B cell (primary cell): Measurements from ENCODE around the gene TRMT11.

Experiments used
- CTCF ChIP-seq: fragments of 200-600 bp; IDR thresholded peaks from one replicate; pipeline ENCODE4 v1.8.0; 2022; ENCODE audit warnings: antibody characterized with exemption, mild to moderate bottlenecking
- EZH2 ChIP-seq: IDR thresholded peaks from 2 replicates; pipeline ENCODE4 v1.6.1; 2012; ENCODE audit warnings: borderline replicate concordance, low read depth, mild to moderate bottlenecking, moderate library complexity, low read length; ENCODE audit not compliant: insufficient read depth, poor library complexity, severe bottlenecking

- TF ChIP-seq CTCF = no peak
- TF ChIP-seq EZH2 = no peak
These were observed 4.7 kb upstream of the TRMT11 start for GRCh38 chr6:125981571-125982185.
